Measurements from ENCODE around the gene ALDH1L1. TPM values are rescaled to one million over a fixed set of nuclear protein-coding genes. Genes with fewer than 3 reads are reported as not detected.

Gene ALDH1L1
- total and polyA plus RNA-seq, 9 of the 15 experiments (the other 6 are each of a cell fraction or from before 2014, with no cell fraction given), result 0.06 to 1.9 (median 0.57) TPM; not detected in 1

DNA sequence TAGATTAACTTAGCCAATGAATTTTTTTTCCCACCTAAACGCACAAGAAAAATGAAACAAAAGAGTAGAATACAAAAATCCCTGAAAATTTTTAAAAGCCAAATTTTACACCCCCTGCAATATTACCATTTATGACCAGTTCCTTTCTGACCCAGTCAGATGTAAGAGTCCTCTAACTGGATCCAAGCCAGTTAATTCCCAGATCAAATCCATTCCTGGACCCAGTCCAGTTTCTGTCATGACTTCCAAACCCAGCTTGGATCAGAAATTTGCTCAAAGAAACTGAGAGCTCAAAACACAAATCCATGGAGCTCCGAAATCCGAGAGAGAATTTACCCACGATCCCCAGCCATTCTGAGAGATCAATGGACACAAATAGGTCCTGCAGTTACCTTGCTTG lies 17.0 kb upstream of the ALDH1L1 start (continued):
- TF ChIP-seq, protein P1, sequence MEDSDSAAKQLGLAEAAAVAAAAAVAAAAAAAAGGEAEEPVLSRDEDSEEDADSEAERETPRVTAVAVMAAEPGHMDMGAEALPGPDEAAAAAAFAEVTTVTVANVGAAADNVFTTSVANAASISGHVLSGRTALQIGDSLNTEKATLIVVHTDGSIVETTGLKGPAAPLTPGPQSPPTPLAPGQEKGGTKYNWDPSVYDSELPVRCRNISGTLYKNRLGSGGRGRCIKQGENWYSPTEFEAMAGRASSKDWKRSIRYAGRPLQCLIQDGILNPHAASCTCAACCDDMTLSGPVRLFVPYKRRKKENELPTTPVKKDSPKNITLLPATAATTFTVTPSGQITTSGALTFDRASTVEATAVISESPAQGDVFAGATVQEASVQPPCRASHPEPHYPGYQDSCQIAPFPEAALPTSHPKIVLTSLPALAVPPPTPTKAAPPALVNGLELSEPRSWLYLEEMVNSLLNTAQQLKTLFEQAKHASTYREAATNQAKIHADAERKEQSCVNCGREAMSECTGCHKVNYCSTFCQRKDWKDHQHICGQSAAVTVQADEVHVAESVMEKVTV (CRISPR knock-in tag; IDR thresholded peaks at IDR 0.05), result no peak
- no peak for TF ChIP-seq SIX5 (IDR thresholded peaks at IDR 0.05; ENCODE audit: borderline replicate concordance in 1 of 2, insufficient read depth in 1 of 2, low read depth in 1 of 2, low read length in 2 of 2)

DNA sequence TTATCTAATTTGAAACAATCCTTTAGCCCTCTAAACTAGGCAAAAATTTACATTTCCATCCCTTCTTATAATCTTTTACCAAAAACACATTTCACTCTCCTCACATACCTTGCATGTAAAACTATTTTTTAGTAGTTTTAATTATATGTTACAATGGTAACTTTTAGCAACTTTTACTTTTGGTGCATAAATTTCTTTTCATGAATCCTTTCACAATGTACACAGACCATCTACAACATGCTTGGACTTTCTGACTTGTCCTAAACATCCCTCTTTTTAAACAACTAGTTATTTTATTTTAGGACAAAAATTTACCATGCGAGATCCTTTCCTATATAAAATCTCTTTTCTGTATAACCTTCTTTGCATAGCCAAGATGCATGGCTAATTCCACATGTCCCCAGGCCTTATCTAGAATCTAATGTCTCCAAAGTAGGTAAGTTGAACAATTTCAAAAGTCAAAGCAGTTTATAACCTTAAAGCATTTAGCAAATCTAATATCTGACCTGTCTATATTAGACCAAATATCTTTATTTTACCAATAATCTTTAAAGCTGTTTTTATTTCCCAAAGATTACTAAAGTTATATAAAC lies 14.4 kb upstream of the ALDH1L1 start:
- no peaks in the 10 kb centered on the region for H3K36me3 ChIP-seq (ENCODE audit: control insufficient read depth, insufficient read depth, low read length)
- no TSS peak for BruUV-seq (replicated peaks)
- ChIA-PET POLR2A (no interaction called here), CTCF (ENCODE audit: low intra/inter-chr PET ratio) (no interaction called here)
- H3K79me2 ChIP-seq (ENCODE audit: control insufficient read depth, insufficient read depth, low read length), result no peaks in the 10 kb centered on the region
- no peaks in the 10 kb centered on the region for H4K20me1 ChIP-seq (replicated peaks; ENCODE audit: control insufficient read depth, insufficient read depth, low read length)
- no peak for DNase-seq (ENCODE audit: extremely low read depth in 1 of 4, low spot score in 3 of 4)
- intact Hi-C loops (cut with micrococcal nuclease), result no loop called here
- no peak for FAIRE-seq
- no peak overlapping the region for H3K9ac ChIP-seq (ENCODE audit: insufficient read depth in 1 of 2, low read depth in 2 of 2, low read length in 2 of 2)
- in situ Hi-C loops (cut with MboI), result no loop called here
- H2AFZ ChIP-seq (ENCODE audit: low read depth, low read length), result no peak overlapping the region
- ATAC-seq, result no peak
- 0% methylated on average over 1 of the region's 1 CpG for WGBS (ENCODE audit: insufficient coverage, low coverage, missing lambda C conversion rate)
- H3K4me2 ChIP-seq (ENCODE audit: insufficient read depth, low read length), result no peak overlapping the region
- H3K4me3 ChIP-seq, result no peak overlapping the region
- TF ChIP-seq ZNF695 (CRISPR knock-in tag; IDR thresholded peaks at IDR 0.05) (no peak), ZNF3 (CRISPR knock-in tag; IDR thresholded peaks at IDR 0.05) (no peak), TAF7 (tag; IDR thresholded peaks at IDR 0.05) (no peak), ELF4 (CRISPR knock-in tag; IDR thresholded peaks at IDR 0.05) (no peak), ZEB2 (IDR thresholded peaks at IDR 0.05) (no peak), ZFP36 (IDR thresholded peaks at IDR 0.05; ENCODE audit: low read depth, low read length, partially characterized antibody) (peak; percentile 21), ADNP (tag; IDR thresholded peaks at IDR 0.05) (no peak), POLR2H (tag; IDR thresholded peaks at IDR 0.05; ENCODE audit: low read depth) (no peak)
- TF ChIP-seq, protein P2, sequence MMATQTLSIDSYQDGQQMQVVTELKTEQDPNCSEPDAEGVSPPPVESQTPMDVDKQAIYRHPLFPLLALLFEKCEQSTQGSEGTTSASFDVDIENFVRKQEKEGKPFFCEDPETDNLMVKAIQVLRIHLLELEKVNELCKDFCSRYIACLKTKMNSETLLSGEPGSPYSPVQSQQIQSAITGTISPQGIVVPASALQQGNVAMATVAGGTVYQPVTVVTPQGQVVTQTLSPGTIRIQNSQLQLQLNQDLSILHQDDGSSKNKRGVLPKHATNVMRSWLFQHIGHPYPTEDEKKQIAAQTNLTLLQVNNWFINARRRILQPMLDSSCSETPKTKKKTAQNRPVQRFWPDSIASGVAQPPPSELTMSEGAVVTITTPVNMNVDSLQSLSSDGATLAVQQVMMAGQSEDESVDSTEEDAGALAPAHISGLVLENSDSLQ (IDR thresholded peaks at IDR 0.05), result no peak
- H3K9me3 ChIP-seq (replicated peaks; ENCODE audit: control insufficient read depth, insufficient read depth, low read depth, low read length), result no peaks in the 10 kb centered on the region
- no peaks in the 10 kb centered on the region; a peak in 1 of 5 replicates for H3K4me1 ChIP-seq (replicated peaks in 1 of 2; ENCODE audit: control insufficient read depth in 2 of 2, insufficient read depth in 2 of 2, low read length in 2 of 2)
- no peaks in the 10 kb centered on the region for H3K9me1 ChIP-seq (ENCODE audit: control insufficient read depth, insufficient read depth, low read length)
- H3K27ac ChIP-seq (ENCODE audit: extremely low read depth, low read depth, low read length), result no peak overlapping the region
- no peaks in the 10 kb centered on the region for H3K27me3 ChIP-seq (ENCODE audit: control insufficient read depth in 2 of 2, insufficient read depth in 2 of 2, low read length in 2 of 2)
